Activated T-cell treated with anti-CD3 and anti-CD28 coated beads, Interleukin-2, amount 50 U/mL, for 24 hours (primary cell): ENCODE results near the gene SYTL3.
"Not testable (repeated sequence)": the region's sequence is repeated elsewhere in the genome, so short reads cannot be mapped to it uniquely, and the experiment has no call there.

Experiments used
- DNase-seq: peaks from one replicate; pipeline ENCODE4 v3.0.0-alpha.2; 2020
- H3K27ac Mint-ChIP-seq: 2 replicates; pipeline ENCODE4 v1.8.0; 2020; ENCODE audit warnings: mild to moderate bottlenecking, mixed read lengths
- H3K27me3 Mint-ChIP-seq: 2 replicates; pipeline ENCODE4 v1.8.0; 2020; ENCODE audit warnings: mixed read lengths
- H3K36me3 Mint-ChIP-seq: 2 replicates; pipeline ENCODE4 v1.8.0; 2020; ENCODE audit warnings: low read depth, mixed read lengths
- H3K4me1 Mint-ChIP-seq: 2 replicates; pipeline ENCODE4 v1.8.0; 2020; ENCODE audit warnings: low read depth, mixed read lengths
- H3K4me3 Mint-ChIP-seq: 2 replicates; pipeline ENCODE4 v1.8.0; 2020; ENCODE audit warnings: mild to moderate bottlenecking, moderate library complexity, mixed read lengths
- H3K9me3 Mint-ChIP-seq: 2 replicates; pipeline ENCODE4 v1.8.0; 2020; ENCODE audit warnings: mixed read lengths

SYTL3 gene

GRCh38 chr6:158629367-158630221, 20.3 kb upstream of the SYTL3 start:
- H3K4me1 Mint-ChIP-seq: peaks cover 58% of the 10 kb centered on the region
- no peaks in the 10 kb centered on the region for H3K9me3 Mint-ChIP-seq
- peak; percentile 41 for DNase-seq
- H3K27ac Mint-ChIP-seq: peak overlapping the region; percentile 94
- peak overlapping the region; percentile 36 for H3K4me3 Mint-ChIP-seq
- H3K36me3 Mint-ChIP-seq: peaks cover 98% of the 10 kb centered on the region
- H3K27me3 Mint-ChIP-seq: no peaks in the 10 kb centered on the region

GRCh38 chr6:158630938-158631616, 18.8 kb upstream of the SYTL3 start:
- peak; percentile 31 for DNase-seq
- Mint-ChIP-seq H3K27me3 (no peaks in the 10 kb centered on the region), H3K36me3 (peaks cover 98% of the 10 kb centered on the region), H3K27ac (peak overlapping the region; percentile 84), H3K4me3 (no peak overlapping the region), H3K9me3 (no peaks in the 10 kb centered on the region), H3K4me1 (peaks cover 69% of the 10 kb centered on the region)

- Mint-ChIP-seq H3K36me3 (peaks cover 98% of the 10 kb centered on the region), H3K4me1 (peaks cover 75% of the 10 kb centered on the region), H3K27me3 (no peaks in the 10 kb centered on the region), H3K27ac (peak overlapping the region; percentile 84), H3K4me3 (no peak overlapping the region), H3K9me3 (no peaks in the 10 kb centered on the region)
- DNase-seq: peak; percentile 20
These were observed 17.9 kb upstream of the SYTL3 start for GRCh38 chr6:158631678-158632537.

- H3K27ac Mint-ChIP-seq: peak overlapping the region; percentile 84
- H3K4me3 Mint-ChIP-seq, H3K27me3 Mint-ChIP-seq, H3K9me3 Mint-ChIP-seq: not testable (repeated sequence)
- peaks cover 76% of the 10 kb centered on the region for H3K4me1 Mint-ChIP-seq
- peak; percentile 14 for DNase-seq
- peaks cover 98% of the 10 kb centered on the region for H3K36me3 Mint-ChIP-seq
These were observed 17.2 kb upstream of the SYTL3 start for GRCh38 chr6:158632538-158633119.

- DNase-seq: peak; percentile 26
- no peaks in the 10 kb centered on the region for H3K27me3 Mint-ChIP-seq
- no peaks in the 10 kb centered on the region for H3K9me3 Mint-ChIP-seq
- peak overlapping the region; percentile 84 for H3K27ac Mint-ChIP-seq
- H3K4me1 Mint-ChIP-seq: peaks cover 72% of the 10 kb centered on the region
- no peak overlapping the region for H3K4me3 Mint-ChIP-seq
- H3K36me3 Mint-ChIP-seq: peaks cover 94% of the 10 kb centered on the region
These were observed 16.7 kb upstream of the SYTL3 start for GRCh38 chr6:158633127-158633526.

- Mint-ChIP-seq H3K27ac (peak overlapping the region; percentile 76), H3K4me3 (no peak overlapping the region)
- DNase-seq: peak; percentile 17
These were observed 15.0 kb upstream of the SYTL3 start for GRCh38 chr6:158634695-158635426.

GRCh38 chr6:158635427-158636073, 14.3 kb upstream of the SYTL3 start:
- H3K27me3 Mint-ChIP-seq: no peaks in the 10 kb centered on the region
- H3K9me3 Mint-ChIP-seq: no peaks in the 10 kb centered on the region
- peak; percentile 20 for DNase-seq
- peaks cover 95% of the 10 kb centered on the region for H3K36me3 Mint-ChIP-seq
- H3K27ac Mint-ChIP-seq: peak overlapping the region; percentile 76
- H3K4me1 Mint-ChIP-seq: peaks cover 80% of the 10 kb centered on the region
- no peak overlapping the region for H3K4me3 Mint-ChIP-seq

More at GRCh38 chr6:158634695-158635426, 15.0 kb upstream of the SYTL3 start:
- Mint-ChIP-seq H3K9me3 (no peaks in the 10 kb centered on the region), H3K36me3 (peaks cover 95% of the 10 kb centered on the region), H3K4me1 (peaks cover 78% of the 10 kb centered on the region), H3K27me3 (no peaks in the 10 kb centered on the region)

GRCh38 chr6:158636778-158637177, 13.1 kb upstream of the SYTL3 start:
- Mint-ChIP-seq H3K9me3 (no peaks in the 10 kb centered on the region), H3K36me3 (peaks cover 93% of the 10 kb centered on the region), H3K4me1 (peaks cover 77% of the 10 kb centered on the region), H3K4me3 (no peak overlapping the region), H3K27ac (peak overlapping the region; percentile 87), H3K27me3 (no peaks in the 10 kb centered on the region)
- DNase-seq: peak; percentile 20

GRCh38 chr6:158638324-158638854, 11.5 kb upstream of the SYTL3 start:
- no peaks in the 10 kb centered on the region for H3K9me3 Mint-ChIP-seq
- H3K27ac Mint-ChIP-seq: peak overlapping the region; percentile 86
- peak; percentile 22 for DNase-seq
- no peaks in the 10 kb centered on the region for H3K27me3 Mint-ChIP-seq
- H3K4me1 Mint-ChIP-seq: peaks cover 81% of the 10 kb centered on the region
- peaks cover 93% of the 10 kb centered on the region for H3K36me3 Mint-ChIP-seq
- no peak overlapping the region for H3K4me3 Mint-ChIP-seq

- Mint-ChIP-seq H3K9me3 (no peaks in the 10 kb centered on the region), H3K27ac (peak overlapping the region; percentile 86), H3K36me3 (peaks cover 92% of the 10 kb centered on the region), H3K4me1 (peaks cover 81% of the 10 kb centered on the region), H3K27me3 (no peaks in the 10 kb centered on the region), H3K4me3 (no peak overlapping the region)
- DNase-seq: peak; percentile 27
These were observed 10.8 kb upstream of the SYTL3 start for GRCh38 chr6:158639056-158639455.

GRCh38 chr6:158640519-158640918, 9.3 kb upstream of the SYTL3 start:
- DNase-seq: peak; percentile 29
- peak overlapping the region; percentile 86 for H3K27ac Mint-ChIP-seq
- H3K4me1 Mint-ChIP-seq: peaks cover 76% of the 10 kb centered on the region
- H3K9me3 Mint-ChIP-seq: no peaks in the 10 kb centered on the region
- no peaks in the 10 kb centered on the region for H3K27me3 Mint-ChIP-seq
- peaks cover 84% of the 10 kb centered on the region for H3K36me3 Mint-ChIP-seq
- peak overlapping the region; percentile 44 for H3K4me3 Mint-ChIP-seq

GRCh38 chr6:158642097-158642601, 7.7 kb upstream of the SYTL3 start:
- Mint-ChIP-seq H3K4me1 (peaks cover 77% of the 10 kb centered on the region), H3K4me3 (peak overlapping the region; percentile 94), H3K27me3 (no peaks in the 10 kb centered on the region), H3K36me3 (peaks cover 69% of the 10 kb centered on the region), H3K27ac (peak overlapping the region; percentile 98), H3K9me3 (no peaks in the 10 kb centered on the region)
- peak; percentile 28 for DNase-seq

- peak overlapping the region; percentile 94 for H3K4me3 Mint-ChIP-seq
- peaks cover 59% of the 10 kb centered on the region for H3K36me3 Mint-ChIP-seq
- H3K9me3 Mint-ChIP-seq: peaks cover 2% of the 10 kb centered on the region
- no peaks in the 10 kb centered on the region for H3K27me3 Mint-ChIP-seq
- DNase-seq: no peak
- peak overlapping the region; percentile 98 for H3K27ac Mint-ChIP-seq
- peaks cover 79% of the 10 kb centered on the region for H3K4me1 Mint-ChIP-seq
These were observed 6.0 kb upstream of the SYTL3 start for GRCh38 chr6:158643836-158644230.
